HG02943 (cell line): ENCODE data around the gene ZNF318.
"Not testable (repeated sequence)": the region's sequence is repeated elsewhere in the genome, so short reads cannot be mapped to it uniquely, and the experiment has no call there.

Experiments
- ATAC-seq: cut with Tn5 transposase; IDR thresholded peaks from one replicate; pipeline ENCODE4 v1.9.1; 2021; ENCODE audit warnings: mild to moderate bottlenecking, low read depth, moderate library complexity; ENCODE audit not compliant: unreplicated experiment

ZNF318 gene, protein sequence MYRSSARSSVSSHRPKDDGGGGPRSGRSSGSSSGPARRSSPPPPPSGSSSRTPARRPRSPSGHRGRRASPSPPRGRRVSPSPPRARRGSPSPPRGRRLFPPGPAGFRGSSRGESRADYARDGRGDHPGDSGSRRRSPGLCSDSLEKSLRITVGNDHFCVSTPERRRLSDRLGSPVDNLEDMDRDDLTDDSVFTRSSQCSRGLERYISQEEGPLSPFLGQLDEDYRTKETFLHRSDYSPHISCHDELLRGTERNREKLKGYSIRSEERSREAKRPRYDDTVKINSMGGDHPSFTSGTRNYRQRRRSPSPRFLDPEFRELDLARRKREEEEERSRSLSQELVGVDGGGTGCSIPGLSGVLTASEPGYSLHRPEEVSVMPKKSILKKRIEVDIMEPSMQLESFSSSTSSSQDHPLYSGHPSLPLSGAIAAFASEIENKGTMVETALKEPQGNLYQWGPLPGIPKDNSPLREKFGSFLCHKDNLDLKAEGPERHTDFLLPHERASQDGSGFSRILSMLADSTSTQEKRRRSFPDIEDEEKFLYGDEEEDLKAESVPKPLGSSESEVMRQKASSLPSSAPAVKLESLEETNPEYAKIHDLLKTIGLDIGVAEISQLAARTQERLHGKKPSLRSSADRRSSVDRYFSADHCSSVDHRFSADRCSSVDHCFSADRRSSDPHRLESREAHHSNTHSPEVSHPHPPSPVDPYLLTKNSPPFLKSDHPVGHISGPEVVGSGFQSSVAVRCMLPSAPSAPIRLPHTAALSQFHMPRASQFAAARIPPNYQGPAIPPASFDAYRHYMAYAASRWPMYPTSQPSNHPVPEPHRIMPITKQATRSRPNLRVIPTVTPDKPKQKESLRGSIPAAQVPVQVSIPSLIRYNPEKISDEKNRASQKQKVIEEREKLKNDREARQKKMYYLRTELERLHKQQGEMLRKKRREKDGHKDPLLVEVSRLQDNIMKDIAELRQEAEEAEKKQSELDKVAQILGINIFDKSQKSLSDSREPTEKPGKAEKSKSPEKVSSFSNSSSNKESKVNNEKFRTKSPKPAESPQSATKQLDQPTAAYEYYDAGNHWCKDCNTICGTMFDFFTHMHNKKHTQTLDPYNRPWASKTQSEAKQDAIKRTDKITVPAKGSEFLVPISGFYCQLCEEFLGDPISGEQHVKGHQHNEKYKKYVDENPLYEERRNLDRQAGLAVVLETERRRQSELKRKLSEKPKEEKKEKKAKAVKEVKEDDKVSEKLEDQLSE (N-terminal part only)

DNA sequence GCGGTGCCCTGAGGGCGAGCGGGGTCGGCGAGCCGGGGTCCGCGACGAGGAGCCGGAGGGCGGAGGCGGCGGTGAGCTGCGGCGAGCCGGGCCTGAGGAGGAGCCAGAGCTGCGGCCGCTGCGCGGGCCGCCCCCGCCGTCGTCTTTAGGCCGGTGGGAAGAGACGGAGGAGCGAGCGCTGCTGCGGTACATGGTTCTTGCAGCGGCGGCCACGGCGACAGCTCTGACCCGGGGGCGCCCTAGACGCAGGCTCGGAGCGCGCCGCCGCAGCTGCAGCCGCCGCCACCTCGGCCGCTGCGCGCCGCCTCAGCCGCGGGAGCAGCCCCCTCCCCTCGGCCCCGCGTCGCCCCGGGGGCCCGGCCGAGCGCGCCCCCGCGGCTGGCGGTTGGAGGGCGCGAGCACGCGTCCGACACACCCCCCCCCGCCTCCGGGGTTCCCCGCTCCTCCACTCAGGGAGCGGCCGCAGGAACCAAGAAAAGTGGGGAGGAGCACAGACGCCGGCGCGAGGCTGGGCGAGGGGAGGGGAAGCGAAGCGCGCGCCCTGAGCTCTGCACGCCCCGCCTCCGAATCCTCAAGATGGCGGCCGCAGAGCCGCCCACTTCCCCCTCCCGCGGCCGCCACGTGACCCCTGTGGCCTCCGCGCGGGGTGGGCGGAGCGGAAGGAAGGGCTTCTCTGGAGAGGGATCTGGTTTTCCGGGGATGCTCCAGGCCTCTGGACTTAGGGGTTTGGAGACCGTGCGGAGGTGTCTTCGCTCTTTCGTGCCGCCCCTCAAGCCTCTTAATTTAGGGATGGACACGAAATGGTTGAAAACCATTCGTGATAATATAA is at the start of gene ZNF318:
TSS of gene ZNF318 (minus strand) at position 474 of the 829 bp plus-strand sequence. CDS start at position 192, 282 bp downstream.
- peak; percentile 78 for ATAC-seq

DNA sequence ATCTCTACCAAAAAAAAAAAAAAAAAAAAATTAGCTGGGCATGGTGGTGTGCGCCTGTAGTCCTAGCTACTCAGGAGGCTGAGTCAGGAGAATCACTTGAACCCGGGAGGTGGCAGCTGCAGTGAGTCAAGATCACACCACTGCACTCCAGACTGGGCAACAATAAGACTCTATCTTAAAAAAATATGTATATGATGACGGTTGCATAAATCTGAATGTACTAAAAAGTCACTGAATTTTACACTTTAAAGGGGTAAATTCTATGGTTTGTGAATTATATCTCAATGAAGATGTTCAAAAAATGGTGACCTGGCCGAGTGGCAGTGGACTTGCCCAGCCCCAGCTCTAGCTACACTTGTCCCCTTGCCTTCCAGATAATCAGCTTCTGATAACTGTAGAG is 47.5 kb upstream of the ZNF318 start:
- no peak for ATAC-seq

DNA sequence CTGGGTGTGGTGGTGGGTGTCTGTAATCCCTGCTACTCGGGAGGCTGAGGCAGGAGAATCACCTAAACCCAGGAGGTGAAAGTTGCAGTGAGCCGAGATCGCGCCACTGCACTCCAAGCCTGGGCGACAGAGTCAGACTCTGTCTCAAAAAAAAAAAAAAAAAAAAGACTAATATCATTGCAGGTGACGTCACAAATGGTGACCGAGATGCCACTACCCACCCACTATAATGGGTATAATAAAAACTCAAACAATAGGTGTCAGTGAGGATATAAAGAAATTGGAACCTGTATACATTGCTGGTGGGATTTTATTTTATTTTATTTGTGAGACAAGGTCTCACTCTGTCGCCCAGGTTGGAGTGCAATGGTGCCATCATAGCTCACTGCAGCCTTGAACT is 45.8 kb upstream of the ZNF318 start:
- not testable (repeated sequence) for ATAC-seq

DNA sequence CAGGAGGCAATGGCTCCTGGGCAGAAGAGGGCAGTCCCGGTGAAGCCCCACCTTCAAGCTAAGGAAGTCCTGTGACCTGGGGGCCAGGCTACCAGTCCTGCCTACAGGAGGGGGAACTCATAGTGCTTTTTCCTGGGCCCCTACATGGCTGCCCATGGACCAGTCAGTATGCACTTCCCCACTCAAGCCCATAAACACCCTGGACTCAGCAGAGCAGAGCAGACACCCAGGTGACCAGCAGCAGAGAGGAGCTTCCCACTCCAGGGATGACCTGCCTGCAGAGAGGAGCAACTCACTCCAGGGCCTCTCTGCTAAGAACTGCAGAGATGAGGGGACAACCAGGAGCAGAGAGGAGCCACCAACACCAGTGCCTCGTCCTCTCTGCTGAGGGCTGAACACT is 43.6 kb upstream of the ZNF318 start:
- ATAC-seq: no peak

DNA sequence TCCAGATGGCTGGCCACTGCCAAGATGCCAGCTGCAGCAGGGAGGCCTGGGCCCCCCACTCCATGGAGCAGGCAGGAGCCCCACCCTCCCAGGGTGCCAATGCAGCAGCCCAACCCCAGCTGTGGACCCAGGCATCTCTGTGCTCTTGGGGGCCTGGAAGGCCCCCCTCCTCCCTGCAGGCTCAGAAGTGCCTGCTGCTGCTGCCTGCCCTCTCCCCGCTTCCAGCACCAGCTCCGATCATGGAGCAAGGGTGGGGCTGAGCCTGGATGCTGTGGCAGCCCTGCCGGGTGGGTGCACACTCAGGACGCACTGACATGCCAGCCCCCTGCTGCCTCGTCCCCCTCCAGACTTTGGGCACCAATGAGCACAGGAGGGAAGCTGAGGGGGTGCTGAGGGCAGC is 43.1 kb upstream of the ZNF318 start:
- ATAC-seq: no peak

DNA sequence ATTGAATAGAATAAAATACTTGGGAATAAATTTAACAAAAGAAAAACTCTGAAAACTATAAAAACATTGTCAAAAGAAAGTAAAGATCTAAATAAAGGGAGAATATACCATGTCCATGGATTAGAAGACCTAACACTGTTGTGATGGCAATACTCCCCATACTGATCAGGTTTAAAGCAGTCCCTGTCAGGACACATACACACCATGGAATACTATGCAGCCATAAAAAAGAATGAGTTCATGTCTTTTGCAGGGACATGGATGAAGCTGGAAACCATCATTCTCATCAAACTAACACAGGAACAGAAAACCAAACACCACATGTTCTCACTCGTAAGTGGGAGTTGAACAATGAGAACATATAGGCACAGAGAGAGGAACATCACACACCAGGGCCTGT is 41.3 kb upstream of the ZNF318 start:
- not testable (repeated sequence) for ATAC-seq

DNA sequence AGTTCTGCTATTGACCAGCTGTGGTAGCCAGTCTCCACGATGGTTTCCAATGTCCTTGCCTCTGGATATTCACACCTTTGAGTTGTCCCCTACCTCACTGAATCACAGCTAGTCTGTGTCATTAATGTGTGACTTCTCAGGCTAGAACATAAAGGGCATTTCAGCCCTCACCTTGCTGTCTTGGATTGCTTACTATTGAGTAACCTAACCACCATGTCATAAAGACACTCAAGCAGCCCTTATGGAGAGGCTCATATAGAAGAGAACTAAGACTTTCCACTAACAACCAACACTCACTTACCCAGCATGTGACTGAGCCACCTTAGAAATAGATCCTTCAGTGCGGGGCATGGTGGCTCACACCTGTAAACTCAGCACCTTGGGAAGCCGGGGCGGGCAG is 38.8 kb upstream of the ZNF318 start:
- ATAC-seq: no peak

DNA sequence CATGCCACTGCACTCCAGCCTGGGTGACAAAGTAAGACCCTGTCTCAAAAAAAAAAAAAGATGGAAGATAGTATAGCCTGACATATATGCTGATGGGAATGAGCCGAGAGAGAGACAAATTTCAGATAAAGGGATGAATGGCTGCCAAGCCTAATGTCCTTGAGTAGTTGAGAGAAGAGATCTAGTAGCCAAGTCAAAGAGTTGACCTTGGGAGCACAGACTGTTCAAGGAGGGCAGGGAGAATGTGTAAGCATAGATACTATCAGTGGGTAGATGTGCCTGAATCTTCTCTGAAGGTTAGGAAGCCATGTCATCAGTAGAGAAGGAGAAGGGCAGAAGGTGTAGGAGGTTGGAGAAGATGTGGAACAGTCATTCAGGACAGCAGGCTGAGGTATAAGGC is 37.8 kb upstream of the ZNF318 start:
- ATAC-seq: no peak

DNA sequence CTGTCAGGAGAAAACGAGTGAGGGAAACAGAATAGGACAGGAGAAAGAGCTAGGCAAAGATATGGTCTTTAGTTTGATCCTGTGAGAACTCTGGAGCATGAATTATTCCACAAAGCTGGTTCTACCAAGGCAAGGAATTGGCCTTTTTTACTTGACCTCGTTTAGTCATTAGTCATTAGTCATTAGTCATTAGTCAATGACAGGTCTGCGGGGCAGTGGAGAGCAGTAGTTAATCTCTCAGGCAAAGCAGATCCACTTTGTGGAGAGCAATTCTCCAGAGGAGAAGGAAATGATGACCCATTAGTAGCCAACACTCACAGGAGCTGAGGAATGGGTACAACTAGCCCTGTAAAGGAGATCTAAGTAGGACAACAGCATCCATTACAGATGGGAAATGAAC is 35.9 kb upstream of the ZNF318 start:
- no peak for ATAC-seq

DNA sequence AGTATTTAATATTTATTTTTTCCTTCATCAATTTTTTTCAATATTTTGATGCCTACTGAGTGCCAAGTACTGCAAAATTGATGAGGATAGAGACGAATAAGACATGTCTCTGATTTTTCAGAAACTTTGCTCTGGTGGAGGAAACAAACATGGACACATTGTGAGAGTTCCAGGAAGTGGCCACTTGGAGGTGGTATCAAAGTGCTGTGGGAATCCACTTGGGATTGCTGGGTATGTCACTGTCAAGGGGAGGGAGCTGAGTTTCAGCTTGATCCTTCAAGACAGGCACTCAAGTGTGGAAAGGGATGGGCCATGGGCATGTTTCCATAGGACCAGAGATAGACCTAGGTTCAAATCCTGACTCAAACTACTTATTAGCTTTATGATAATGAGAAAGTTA is 33.4 kb upstream of the ZNF318 start:
- no peak for ATAC-seq

DNA sequence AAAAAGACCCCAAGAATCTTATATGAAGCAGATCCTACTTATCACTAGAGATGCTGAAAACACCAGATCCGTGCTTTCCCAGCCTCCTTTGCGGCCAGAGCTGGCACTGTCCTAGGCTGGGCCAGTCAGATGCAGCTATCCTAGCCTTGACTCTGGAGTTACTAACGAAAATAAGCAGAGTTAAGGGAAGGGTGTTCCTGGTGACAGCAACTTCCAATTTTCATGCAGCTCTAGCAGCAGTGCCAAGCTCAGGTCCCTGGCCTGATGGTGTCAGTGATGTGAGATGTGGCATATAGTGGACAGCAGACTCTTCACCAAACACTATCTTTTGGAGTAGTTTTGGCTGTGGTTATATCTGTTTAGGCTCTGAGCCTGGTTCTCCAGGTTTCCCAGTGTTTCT is 32.3 kb upstream of the ZNF318 start:
- no peak for ATAC-seq

DNA sequence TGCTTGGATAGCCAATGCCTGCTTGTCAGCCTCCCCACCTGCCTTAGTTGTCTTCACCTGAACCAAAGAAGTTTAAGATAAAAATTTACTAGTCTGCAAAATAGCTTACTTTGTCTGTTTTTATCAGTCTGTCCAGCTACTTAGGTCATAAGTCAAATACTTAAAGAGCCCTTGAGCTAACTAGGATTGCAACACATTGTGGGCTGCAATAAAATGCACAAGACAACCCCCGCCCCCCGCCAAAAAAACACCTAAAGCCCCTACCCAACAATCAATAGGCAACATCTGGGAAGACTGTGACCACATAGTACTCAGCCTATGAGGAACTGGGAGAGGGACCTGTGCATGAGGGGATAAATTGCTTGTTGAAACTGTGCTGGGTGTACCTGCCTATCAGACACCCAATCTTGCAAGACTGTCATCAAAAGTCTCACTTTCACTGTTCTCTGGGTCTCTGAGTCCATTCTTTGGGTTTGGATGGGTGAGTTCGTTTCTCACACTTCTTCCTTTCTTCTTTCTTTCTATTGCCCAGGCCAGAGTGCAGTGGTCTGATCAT is 30.6 kb upstream of the ZNF318 start:
- no peak for ATAC-seq

DNA sequence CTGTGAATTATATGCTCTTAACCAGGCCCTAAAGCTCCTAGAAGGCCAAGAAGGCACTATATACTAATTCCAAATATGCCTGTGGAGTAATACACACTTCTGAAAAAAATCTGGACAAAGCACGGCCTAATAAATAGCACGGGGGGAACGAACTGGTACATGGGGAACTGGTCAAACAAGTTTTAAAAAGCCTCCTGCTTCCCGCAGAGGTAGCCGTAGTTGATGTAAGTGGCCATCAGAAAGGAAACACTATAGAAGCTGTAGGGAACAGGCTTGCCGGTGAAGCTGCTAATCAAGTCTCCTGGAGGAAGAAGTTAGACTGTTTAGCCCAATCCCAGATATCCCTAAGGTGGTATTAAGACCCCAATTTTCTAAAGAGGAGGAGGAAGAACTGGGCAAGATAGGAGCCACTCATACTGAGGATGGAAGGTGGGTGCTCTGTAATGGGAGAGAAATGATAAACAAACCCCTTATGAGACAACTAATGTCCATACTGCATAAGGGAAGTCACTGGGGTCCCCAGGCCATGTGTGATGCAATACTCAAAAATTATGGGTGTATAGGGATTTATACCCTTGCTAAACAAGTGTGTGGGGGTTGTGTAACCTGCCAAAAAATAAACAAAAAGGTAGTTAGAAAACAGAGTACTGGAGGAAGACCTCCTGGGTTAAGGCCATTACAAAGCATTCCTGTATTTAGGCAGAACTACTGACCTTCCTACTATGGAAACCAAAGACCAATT is 27.1 kb upstream of the ZNF318 start:
- ATAC-seq: no peak

DNA sequence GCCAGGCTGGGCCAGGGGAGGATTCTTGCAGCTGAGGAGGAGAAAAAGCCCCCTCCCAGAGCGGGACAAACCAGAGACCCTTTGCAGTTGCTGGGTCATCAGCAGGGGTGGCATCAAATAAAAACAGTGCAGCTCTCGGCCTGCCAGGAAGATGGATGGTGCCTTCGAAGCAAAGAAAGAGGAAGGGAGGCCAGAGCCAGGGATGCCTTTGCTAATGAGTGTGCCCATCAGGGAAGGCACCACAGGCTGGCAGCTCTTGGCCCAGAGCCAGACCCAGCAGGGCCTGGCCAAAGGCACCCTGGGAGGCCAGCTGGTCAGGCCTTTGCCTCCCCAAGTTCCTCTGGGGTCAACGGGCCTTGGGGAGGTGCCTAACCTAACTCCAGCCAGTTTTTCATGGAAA is 26.3 kb upstream of the ZNF318 start:
- no peak for ATAC-seq

DNA sequence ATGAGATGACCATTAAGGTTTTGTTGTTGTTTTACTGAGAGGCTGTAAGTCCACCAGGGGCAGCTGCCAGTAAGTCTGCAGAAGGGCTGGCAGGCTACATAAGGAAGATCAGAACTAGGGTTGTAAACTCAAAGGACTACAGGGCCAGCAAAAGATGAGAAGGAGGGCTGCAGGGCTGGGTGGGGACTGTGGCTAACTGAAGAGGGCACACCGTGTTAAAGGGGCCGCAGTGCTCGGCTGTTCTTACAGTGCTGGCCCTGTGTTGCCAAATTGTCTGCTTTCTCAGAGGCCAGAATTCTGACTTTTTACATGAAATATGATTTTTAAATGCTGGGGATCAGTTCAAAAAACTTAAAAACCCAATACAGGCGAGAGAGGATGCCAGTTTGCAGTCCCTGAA is 25.5 kb upstream of the ZNF318 start:
- ATAC-seq: no peak

DNA sequence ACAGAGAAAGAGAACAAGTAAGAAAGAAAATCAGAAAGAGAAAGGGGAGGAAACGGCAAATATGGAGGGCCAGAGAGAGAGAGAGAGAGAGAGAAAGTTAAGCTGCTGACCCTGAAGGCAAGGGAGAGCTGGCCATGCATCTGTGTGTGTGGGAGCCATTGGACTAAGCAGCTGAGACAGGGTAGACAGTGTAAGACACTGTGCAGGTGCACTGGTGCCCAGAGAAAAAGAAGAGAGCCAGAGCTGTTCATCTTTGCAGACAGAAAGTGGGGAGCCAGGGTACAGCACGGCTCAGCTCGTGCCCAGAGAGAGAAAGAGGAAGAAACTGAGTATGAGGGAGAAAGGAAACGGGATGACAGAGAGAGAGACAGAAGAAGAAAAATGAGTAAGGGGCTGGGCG is 24.2 kb upstream of the ZNF318 start:
- ATAC-seq: no peak

DNA sequence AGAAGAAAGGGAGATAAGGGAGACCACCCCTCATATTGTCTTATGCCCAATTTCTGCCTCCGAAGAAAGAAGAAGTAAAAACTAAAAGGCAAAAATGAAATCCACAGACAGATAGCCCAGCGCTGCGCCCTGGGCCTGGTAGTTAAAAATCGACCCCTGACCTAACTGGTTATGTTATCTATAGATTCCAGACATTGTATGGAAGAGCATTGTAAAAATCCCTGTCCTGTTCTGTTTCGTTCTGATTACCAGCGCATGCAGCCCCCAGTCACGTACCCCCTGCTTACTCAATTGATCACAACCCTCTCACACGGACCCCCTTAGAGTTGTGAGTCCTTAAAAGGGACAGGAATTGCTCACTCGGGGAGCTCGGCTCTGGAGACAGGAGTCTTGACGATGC is 23.7 kb upstream of the ZNF318 start:
- not testable (repeated sequence) for ATAC-seq

DNA sequence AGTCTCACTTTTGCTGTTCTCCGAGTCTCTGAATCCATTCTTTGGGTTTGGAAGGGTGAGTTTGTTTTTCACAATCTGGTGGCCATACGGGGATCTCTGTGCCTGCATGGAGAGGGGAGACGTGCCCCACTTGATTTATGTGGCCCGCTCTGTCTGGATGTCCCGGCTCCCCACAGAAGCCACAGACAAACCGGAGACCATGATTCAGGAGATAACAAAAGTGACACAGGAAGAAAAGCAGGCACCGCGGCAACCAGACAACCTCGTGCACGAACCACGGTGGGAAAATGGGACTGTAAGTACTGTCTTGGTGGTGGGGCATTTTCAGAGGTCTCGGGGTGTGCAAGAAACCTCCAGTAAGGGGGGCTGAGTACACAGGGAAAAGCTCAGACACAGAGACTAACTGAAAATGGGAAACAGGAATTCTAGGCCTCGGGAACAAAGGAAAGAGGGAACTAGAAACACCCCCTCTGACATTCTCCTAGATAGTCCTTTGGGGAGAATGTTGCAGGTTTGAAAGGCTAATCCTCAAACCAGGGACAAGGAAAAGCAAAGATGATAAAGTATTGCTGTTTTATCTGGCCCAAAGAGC is 22.1 kb upstream of the ZNF318 start:
- ATAC-seq: no peak
